Tongue (tissue), 2 donors: ENCODE results near the gene NTN4. TPM values are rescaled to one million over a fixed set of nuclear protein-coding genes. Genes with fewer than 3 reads are reported as not detected.
"Not testable (repeated sequence)": the region's sequence is repeated elsewhere in the genome, so short reads cannot be mapped to it uniquely, and the experiment has no call there.

Experiments
- DNase-seq: peaks from one replicate; pipeline ENCODE4 v3.0.0-alpha.2; 2015
- total RNA-seq: library from RNA; depleted of rRNA; stranded (reverse); fragments of >200 nt; gene quantifications from one replicate; pipeline ENCODE4 v1.2.3, GENCODE V29; 2014

Gene NTN4
- total RNA-seq, 1 donor from 2014 or later: 47.9 TPM

GRCh38 chr12:95709152-95709551 lies 81.4 kb downstream of the NTN4 start:
- no peak for DNase-seq

- DNase-seq: no peak
Observed at GRCh38 chr12:95705143-95705542, 85.4 kb downstream of the NTN4 start.

- no peak for DNase-seq
Observed at GRCh38 chr12:95703986-95704385, 86.6 kb downstream of the NTN4 start.

- no peak for DNase-seq
Observed at GRCh38 chr12:95701722-95702418, 88.7 kb downstream of the NTN4 start.

- no peak for DNase-seq
Observed at GRCh38 chr12:95701275-95701674, 89.3 kb downstream of the NTN4 start.

GRCh38 chr12:95700316-95700785 lies 90.2 kb downstream of the NTN4 start:
- DNase-seq: no peak

GRCh38 chr12:95699579-95699978 lies 91.0 kb downstream of the NTN4 start:
- no peak for DNase-seq

GRCh38 chr12:95694136-95694535 lies 96.4 kb downstream of the NTN4 start:
- DNase-seq: peak; percentile 39

GRCh38 chr12:95693689-95694088 lies 96.9 kb downstream of the NTN4 start:
- no peak for DNase-seq

GRCh38 chr12:95690861-95691635 lies 99.5 kb downstream of the NTN4 start:
- DNase-seq: no peak

GRCh38 chr12:95687937-95688336 lies 102.6 kb downstream of the NTN4 start:
- no peak for DNase-seq

GRCh38 chr12:95683418-95683817 lies 107.1 kb downstream of the NTN4 start:
- DNase-seq: no peak

- DNase-seq: no peak
Observed at GRCh38 chr12:95681210-95681765, 109.3 kb downstream of the NTN4 start.

GRCh38 chr12:95678684-95679083 lies 111.9 kb downstream of the NTN4 start:
- DNase-seq: no peak

GRCh38 chr12:95677782-95678181 lies 112.8 kb downstream of the NTN4 start:
- not testable (repeated sequence) for DNase-seq

- DNase-seq: peak; percentile 96
Observed at GRCh38 chr12:95674631-95675030, 115.9 kb downstream of the NTN4 start.

GRCh38 chr12:95674163-95674562 lies 116.4 kb downstream of the NTN4 start:
- peak; percentile 38 for DNase-seq

GRCh38 chr12:95673576-95673975 lies 117.0 kb downstream of the NTN4 start:
- DNase-seq: no peak

GRCh38 chr12:95672166-95672565 lies 118.4 kb downstream of the NTN4 start:
- no peak for DNase-seq

GRCh38 chr12:95671265-95671664 lies 119.3 kb downstream of the NTN4 start:
- no peak for DNase-seq

GRCh38 chr12:95663525-95663924 lies 127.0 kb downstream of the NTN4 start:
- no peak for DNase-seq

GRCh38 chr12:95661360-95661759 lies 129.2 kb downstream of the NTN4 start:
- no peak for DNase-seq

GRCh38 chr12:95658386-95658785 lies 132.2 kb downstream of the NTN4 start:
- no peak for DNase-seq
